ENCODE results near the gene SYMPK. TPM values are rescaled to one million over a fixed set of nuclear protein-coding genes. Genes with fewer than 3 reads are reported as not detected.

Gene SYMPK
- total RNA-seq, 4 donors from 2014 or later: 25.5 to 35.6 (median 30.8) TPM

- no peaks in the 10 kb centered on the region for H3K9me3 ChIP-seq
- ATAC-seq: no peak
- peaks cover 3 to 61% (median 36%) of the 10 kb centered on the region in 3 donors for H3K4me1 ChIP-seq
- peak overlapping the region; percentile 86 to 99 (median 98) for H3K27ac ChIP-seq
- no peaks in the 10 kb centered on the region for H3K36me3 ChIP-seq
- 20 to 26% methylated on average over 1 to 3 of the region's 23 CpGs for WGBS, 2 donors (ENCODE audit: low coverage in 1 of 2)
- H3K27me3 ChIP-seq: no peaks in the 10 kb centered on the region
- no peak for TF ChIP-seq EP300 (IDR thresholded peaks at IDR 0.05)
- no peak for TF ChIP-seq POLR2AphosphoS5 (IDR thresholded peaks at IDR 0.05)
- no peak for TF ChIP-seq POLR2A (IDR thresholded peaks at IDR 0.05)
- TF ChIP-seq CTCF (IDR thresholded peaks at IDR 0.05): no peak
- peak overlapping the region in 1 of 2 donors; percentile 93 for H3K4me3 ChIP-seq
These were observed 97.1 kb downstream of the SYMPK start for GRCh38 chr19:45765702-45766295.

Other genes with a start within 250 kb of the SYMPK start
- gene EML2, start 223.8 kb downstream of the SYMPK start, total RNA-seq: 10 to 100 TPM; 18.3 to 29.2 (median 18.9) TPM
- under 1 TPM in 1 of 4 donors, not detected in 3; 0.54 TPM for gene GIPR, start 194.9 kb downstream of the SYMPK start, total RNA-seq
- gene SNRPD2, start 171.2 kb downstream of the SYMPK start, total RNA-seq: 100 to 1,000 TPM; 113 to 201 (median 152) TPM
- 1 to 10 TPM; 2.7 to 6.6 (median 4.2) TPM for gene QPCTL, start 170.5 kb downstream of the SYMPK start, total RNA-seq
- 10 to 100 TPM; 12.1 to 20.5 (median 14.9) TPM for gene FBXO46, start 132.3 kb downstream of the SYMPK start, total RNA-seq
- not detected for gene MEIOSIN, start 129.7 kb downstream of the SYMPK start, total RNA-seq
- gene SIX5, start 93.9 kb downstream of the SYMPK start, total RNA-seq: 10 to 100 TPM; 13.2 to 33.1 (median 23.7) TPM
- 100 to 1,000 TPM; 223 to 464 (median 330) TPM for gene DMPK, start 80.7 kb downstream of the SYMPK start, total RNA-seq
- 10 to 100 TPM; 41.5 to 75.5 (median 59.4) TPM for gene DMWD, start 70.3 kb downstream of the SYMPK start, total RNA-seq
- under 1 TPM in 1 of 4 donors, not detected in 3; 0.23 TPM for gene RSPH6A, start 47.8 kb downstream of the SYMPK start, total RNA-seq
- under 1 TPM in 1 of 4 donors, not detected in 3; 0.42 TPM for gene FOXA3, start 1.2 kb upstream of the SYMPK start, total RNA-seq
- 10 to 100 TPM; 25.2 to 53.3 (median 36.2) TPM for gene IRF2BP1, start 23.0 kb upstream of the SYMPK start, total RNA-seq
- 1 to 10 TPM; 1.3 to 4.6 (median 2.8) TPM for gene MYPOP, start 39.5 kb upstream of the SYMPK start, total RNA-seq
- gene NANOS2, start 51.6 kb upstream of the SYMPK start, total RNA-seq: not detected
- gene NOVA2, start 110.7 kb upstream of the SYMPK start, total RNA-seq: 1 to 10 TPM in 3 of 4 donors, under 1 TPM in 1; 0.67 to 5.1 (median 3.0) TPM
- gene CCDC61, start 132.3 kb upstream of the SYMPK start, total RNA-seq: 1 to 10 TPM; 4.2 to 9.4 (median 6.4) TPM
- not detected for gene PGLYRP1, start 159.9 kb upstream of the SYMPK start, total RNA-seq
- not detected for gene IGFL4, start 177.9 kb upstream of the SYMPK start, total RNA-seq

Measured in gastroesophageal sphincter (tissue), 4 donors.